Activated CD8-positive, alpha-beta memory T cell treated with anti-CD3 and anti-CD28 coated beads, Interleukin-2, amount 10 ng/mL, durations not matched to agents 7 days and 5 days (primary cell): ENCODE data around the gene OR10H3. TPM values are rescaled to one million over a fixed set of nuclear protein-coding genes. Genes with fewer than 3 reads are reported as not detected.

Source experiments
- ATAC-seq: fragments of 150-1000 bp; cut with Tn5 transposase; one replicate; pipeline ENCODE4 v1.10.0; 2021; ENCODE audit warnings: moderate library complexity
- CTCF ChIA-PET: fragments of 350-600 bp; sonication (Branson Sonifier 250); formaldehyde crosslinking; loops from one replicate; lab custom pipeline; 2021; ENCODE audit warnings: antibody characterized with exemption; lab: Charles Lee
- DNase-seq: peaks from one replicate; pipeline ENCODE4 v3.0.0-alpha.2; 2020
- H3K27ac Mint-ChIP-seq: one replicate; pipeline ENCODE4 v1.8.0; 2021; ENCODE audit warnings: mild to moderate bottlenecking, mixed read lengths
- H3K27me3 Mint-ChIP-seq: one replicate; pipeline ENCODE4 v1.8.0; 2021; ENCODE audit warnings: mixed read lengths
- H3K36me3 Mint-ChIP-seq: one replicate; pipeline ENCODE4 v1.8.0; 2021; ENCODE audit warnings: mild to moderate bottlenecking, mixed read lengths
- H3K4me1 Mint-ChIP-seq: one replicate; pipeline ENCODE4 v1.8.0; 2021; ENCODE audit warnings: mixed read lengths
- H3K4me3 Mint-ChIP-seq: one replicate; pipeline ENCODE4 v1.8.0; 2021; ENCODE audit warnings: mild to moderate bottlenecking, moderate library complexity, mixed read lengths
- H3K9me3 Mint-ChIP-seq: one replicate; pipeline ENCODE4 v1.8.0; 2022; ENCODE audit warnings: low read depth, mixed read lengths
- total RNA-seq, 2 experiments: library from RNA; stranded (reverse); gene quantifications; one replicate each; pipeline ENCODE4 v1.2.3, GENCODE V29; 2021

Gene OR10H3
- total RNA-seq, 2 experiments from 2014 or later, result not detected

DNA sequence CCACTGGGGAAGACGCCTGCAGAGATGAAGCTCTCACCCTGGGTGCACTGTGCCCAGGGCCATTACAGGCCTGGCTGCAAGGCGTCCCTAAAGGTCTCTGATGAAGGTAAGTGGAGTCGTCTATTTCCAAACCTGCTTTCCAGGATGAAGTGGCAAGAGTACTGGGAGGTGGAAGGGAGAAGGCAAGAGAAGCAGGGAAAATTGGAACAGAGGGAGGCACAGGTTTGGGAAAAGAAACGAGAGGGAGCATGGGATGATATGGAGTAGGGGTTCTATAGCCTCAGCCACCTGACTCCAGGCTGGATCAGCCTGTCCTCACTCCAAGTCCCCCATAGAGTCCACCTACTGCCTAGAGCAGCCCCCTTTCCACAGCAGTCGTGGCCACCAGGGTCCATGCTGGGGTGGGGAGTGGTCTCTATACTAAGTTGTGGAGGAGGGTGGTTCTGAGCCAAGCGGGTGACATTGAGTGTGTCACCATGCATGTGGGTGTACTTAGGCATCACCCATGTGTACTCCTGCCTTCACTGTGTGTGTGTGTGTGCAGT, 49.9 kb downstream of the OR10H3 start, which contains the start of gene OR10H5:
Gene OR10H5, plus strand, starts transcription at position 51 of the 545 bp plus-strand sequence. CDS start 6,388 bp downstream, outside the sequence.
- no peak within 1 kb of the TSS for H3K27ac Mint-ChIP-seq
- H3K36me3 Mint-ChIP-seq, result no peaks in the 10 kb centered on the region
- no peaks in the 10 kb centered on the region for H3K4me1 Mint-ChIP-seq
- ATAC-seq, result no peak
- H3K27me3 Mint-ChIP-seq, result peaks cover 6% of the 10 kb centered on the region
- DNase-seq, result no peak
- H3K9me3 Mint-ChIP-seq, result no peaks in the 10 kb centered on the region
- CTCF ChIA-PET, result no interaction called here
- no peak within 1 kb of the TSS for H3K4me3 Mint-ChIP-seq

DNA sequence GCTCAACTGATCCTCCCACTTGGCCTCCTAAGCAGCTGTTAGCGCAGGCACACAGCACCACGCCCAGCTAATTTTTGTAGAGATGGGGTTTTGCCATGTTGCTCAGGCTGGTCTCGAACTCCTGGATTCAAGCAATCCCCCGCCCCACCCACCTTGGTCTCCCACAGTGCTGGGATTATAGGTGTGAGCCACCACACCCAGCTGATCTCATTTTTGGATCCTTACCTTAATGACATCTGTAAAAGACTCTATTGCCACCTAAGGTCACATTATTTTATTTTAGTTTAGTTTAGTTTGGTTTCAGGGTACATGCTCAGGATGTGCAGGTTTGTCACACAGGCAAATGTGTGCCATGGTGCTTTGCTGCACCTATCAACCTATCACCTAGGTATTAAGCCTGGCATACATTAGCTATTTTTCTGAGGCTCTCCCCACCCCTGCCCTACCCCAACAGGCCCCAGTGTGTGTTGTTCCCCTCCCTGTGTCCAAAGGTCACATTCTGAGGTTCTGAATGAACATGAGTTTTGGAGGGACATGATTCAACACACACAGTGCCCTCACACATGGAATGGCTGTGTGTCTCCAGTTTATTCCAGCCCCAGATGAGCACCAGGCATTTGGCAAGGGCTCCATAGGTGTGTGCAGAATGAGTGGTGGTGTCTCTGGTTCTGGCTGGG, 50.9 kb downstream of the OR10H3 start:
- Mint-ChIP-seq H3K9me3 (no peaks in the 10 kb centered on the region), H3K27me3 (no peaks in the 10 kb centered on the region), H3K36me3 (no peaks in the 10 kb centered on the region), H3K4me3 (no peak overlapping the region), H3K4me1 (no peaks in the 10 kb centered on the region), H3K27ac (no peak overlapping the region)
- ATAC-seq, result no peak
- CTCF ChIA-PET, result no interaction called here
- no peak for DNase-seq

DNA sequence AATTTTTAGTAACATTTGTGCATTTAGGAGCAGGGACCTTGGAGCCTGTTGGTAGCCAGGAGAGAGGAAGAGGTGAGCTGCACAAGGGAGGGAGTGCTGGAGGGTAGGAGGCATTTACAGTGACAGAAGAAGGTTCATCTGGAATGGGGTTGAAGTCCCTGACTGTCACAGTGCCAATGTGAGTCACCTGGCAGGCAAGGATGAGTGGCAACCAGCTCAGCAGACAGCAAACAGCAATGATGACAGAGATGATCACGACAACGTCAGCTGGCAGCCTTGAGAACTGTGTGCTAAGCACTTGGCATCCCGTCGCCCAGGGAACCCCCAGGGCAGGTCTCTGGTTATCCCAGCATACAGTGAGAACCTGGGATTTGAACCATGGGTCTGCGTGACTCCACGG, 52.3 kb downstream of the OR10H3 start:
- ATAC-seq (no peak), DNase-seq (no peak)
- no peaks in the 10 kb centered on the region for H3K9me3 Mint-ChIP-seq
- H3K27ac Mint-ChIP-seq, result no peak overlapping the region
- no peaks in the 10 kb centered on the region for H3K36me3 Mint-ChIP-seq
- H3K4me1 Mint-ChIP-seq, result no peaks in the 10 kb centered on the region
- H3K4me3 Mint-ChIP-seq, result no peak overlapping the region
- no peaks in the 10 kb centered on the region for H3K27me3 Mint-ChIP-seq
- CTCF ChIA-PET, result no interaction called here

Other genes starting within 250 kb of the OR10H3 start
- gene CYP4F22, start 229.5 kb upstream of the OR10H3 start, total RNA-seq, result 1 to 10 TPM; 1.2 to 1.9 TPM
- gene CYP4F8, start 122.8 kb upstream of the OR10H3 start, total RNA-seq, result not detected
- under 1 TPM in 1 of 2 experiments, not detected in 1; 0.26 TPM for gene CYP4F3, start 97.1 kb upstream of the OR10H3 start, total RNA-seq
- under 1 TPM in 1 of 2 experiments, not detected in 1; 0.19 TPM for gene CYP4F12, start 64.9 kb upstream of the OR10H3 start, total RNA-seq
- gene OR10H2, start 10.0 kb upstream of the OR10H3 start, total RNA-seq, result not detected
- not detected for gene OR10H5, start 49.7 kb downstream of the OR10H3 start, total RNA-seq
- gene OR10H1, start 77.7 kb downstream of the OR10H3 start, total RNA-seq, result not detected
- gene CYP4F2, start 160.1 kb downstream of the OR10H3 start, total RNA-seq, result not detected
- not detected for gene CYP4F11, start 196.5 kb downstream of the OR10H3 start, total RNA-seq
- gene OR10H4, start 211.0 kb downstream of the OR10H3 start, total RNA-seq, result not detected